A549 (cell line): ENCODE data around the gene PLAC8L1.

ENCODE experiments used
- BHLHE40 ChIP-seq: IDR thresholded peaks from 2 replicates; pipeline ENCODE4 v1.6.1; 2012; ENCODE audit warnings: low read depth, low read length, inconsistent platforms
- CEBPB ChIP-seq, 2 experiments: fragments of >200 bp in 1 of 2; sonication (Bioruptor Twin) in 1 of 2; formaldehyde crosslinking in 1 of 2; IDR thresholded peaks; 2 replicates each; pipeline ENCODE4 v1.6.1; 2012 to 2016
- EP300 ChIP-seq, 2 experiments: fragments of >200 bp; sonication (Bioruptor Twin); formaldehyde crosslinking; IDR thresholded peaks; 2 replicates in 1 of 2; 3 replicates in 1 of 2; pipeline ENCODE4 v1.6.1; 2016 to 2017
- JUN ChIP-seq, 2 experiments: fragments of >200 bp; sonication (Bioruptor Twin); formaldehyde crosslinking; IDR thresholded peaks; 2 replicates in 1 of 2; 3 replicates in 1 of 2; pipeline ENCODE4 v1.6.1; 2016 to 2017
- MYC ChIP-seq: IDR thresholded peaks from 2 replicates; pipeline ENCODE4 v1.6.1; 2012; ENCODE audit warnings: mild to moderate bottlenecking, inconsistent platforms, low read length, improper control_type of control experiment, borderline replicate concordance
- PHF8 ChIP-seq: fragments of 200-600 bp; sonication (generic); IDR thresholded peaks from 2 replicates; pipeline ENCODE4 v1.6.1; 2016; ENCODE audit warnings: low read depth, mild to moderate bottlenecking, antibody characterized with exemption, moderate library complexity, borderline replicate concordance
- POLR2A ChIP-seq: IDR thresholded peaks from 2 replicates; pipeline ENCODE4 v1.6.1; 2012; ENCODE audit warnings: mild to moderate bottlenecking, low read length
- RAD21 ChIP-seq, 2 experiments: fragments of >200 bp in 1 of 2; sonication (Bioruptor Twin) in 1 of 2; formaldehyde crosslinking in 1 of 2; IDR thresholded peaks in 1 of 2; conservative IDR thresholded peaks in 1 of 2; 2 replicates in 1 of 2; 3 replicates in 1 of 2; pipeline ENCODE4 v1.6.1; 2012 to 2018; ENCODE audit warnings: inconsistent platforms in 1 of 2
- TP53 ChIP-seq: fragments of 250-450 bp; sonication (Bioruptor Pico); IDR thresholded peaks from 2 replicates; pipeline ENCODE4 v1.5.0; 2021; ENCODE audit warnings: mild to moderate bottlenecking, moderate library complexity
- TF ChIP-seq, protein P1 (sequence below): fragments of >200 bp; sonication (Bioruptor Twin); formaldehyde crosslinking; IDR thresholded peaks from 3 replicates; pipeline ENCODE4 v1.5.1; 2016
- TF ChIP-seq, protein P2 (sequence below): IDR thresholded peaks from 2 replicates; pipeline ENCODE4 v1.6.1; 2012
- TF ChIP-seq, protein P3 (sequence below): fragments of 200-600 bp; sonication (generic); IDR thresholded peaks from 2 replicates; pipeline ENCODE4 v1.6.1; 2016; ENCODE audit warnings: antibody characterized with exemption, mild to moderate bottlenecking, moderate library complexity

DNA sequence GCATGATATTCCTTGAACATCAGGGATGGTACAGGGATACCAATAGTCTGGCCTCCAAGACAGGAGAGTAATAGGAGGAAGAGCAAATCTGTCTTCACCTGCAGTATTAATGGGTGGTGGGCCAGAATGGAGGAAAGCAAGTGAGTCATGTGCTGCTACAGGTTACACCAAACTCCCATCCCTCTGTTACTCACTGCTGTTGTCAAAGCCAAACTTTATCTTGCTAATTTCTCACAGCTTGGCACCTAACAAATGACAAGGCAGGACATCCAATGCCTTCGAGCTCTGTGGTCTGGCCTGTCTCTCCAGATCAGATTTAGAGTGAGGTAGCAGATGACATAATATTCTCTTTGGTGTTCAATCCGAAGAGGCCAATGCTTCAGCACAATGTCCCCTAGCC lies 26.8 kb downstream of the PLAC8L1 start:
- TF ChIP-seq JUN (IDR thresholded peaks at IDR 0.05) (no peak), EP300 (IDR thresholded peaks at IDR 0.05) (no peak), POLR2A (no peak), PHF8 (no peak), CEBPB (IDR thresholded peaks at IDR 0.05) (no peak), BHLHE40 (no peak), MYC (no peak), TP53 (CRISPR knock-in tag) (no peak), RAD21 (conservative IDR thresholded peaks at IDR 0.05 in 1 of 2, IDR thresholded peaks at IDR 0.05 in 1 of 2) (no peak)
- TF ChIP-seq, protein P1, sequence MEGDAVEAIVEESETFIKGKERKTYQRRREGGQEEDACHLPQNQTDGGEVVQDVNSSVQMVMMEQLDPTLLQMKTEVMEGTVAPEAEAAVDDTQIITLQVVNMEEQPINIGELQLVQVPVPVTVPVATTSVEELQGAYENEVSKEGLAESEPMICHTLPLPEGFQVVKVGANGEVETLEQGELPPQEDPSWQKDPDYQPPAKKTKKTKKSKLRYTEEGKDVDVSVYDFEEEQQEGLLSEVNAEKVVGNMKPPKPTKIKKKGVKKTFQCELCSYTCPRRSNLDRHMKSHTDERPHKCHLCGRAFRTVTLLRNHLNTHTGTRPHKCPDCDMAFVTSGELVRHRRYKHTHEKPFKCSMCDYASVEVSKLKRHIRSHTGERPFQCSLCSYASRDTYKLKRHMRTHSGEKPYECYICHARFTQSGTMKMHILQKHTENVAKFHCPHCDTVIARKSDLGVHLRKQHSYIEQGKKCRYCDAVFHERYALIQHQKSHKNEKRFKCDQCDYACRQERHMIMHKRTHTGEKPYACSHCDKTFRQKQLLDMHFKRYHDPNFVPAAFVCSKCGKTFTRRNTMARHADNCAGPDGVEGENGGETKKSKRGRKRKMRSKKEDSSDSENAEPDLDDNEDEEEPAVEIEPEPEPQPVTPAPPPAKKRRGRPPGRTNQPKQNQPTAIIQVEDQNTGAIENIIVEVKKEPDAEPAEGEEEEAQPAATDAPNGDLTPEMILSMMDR: no peak
- TF ChIP-seq, protein P2, sequence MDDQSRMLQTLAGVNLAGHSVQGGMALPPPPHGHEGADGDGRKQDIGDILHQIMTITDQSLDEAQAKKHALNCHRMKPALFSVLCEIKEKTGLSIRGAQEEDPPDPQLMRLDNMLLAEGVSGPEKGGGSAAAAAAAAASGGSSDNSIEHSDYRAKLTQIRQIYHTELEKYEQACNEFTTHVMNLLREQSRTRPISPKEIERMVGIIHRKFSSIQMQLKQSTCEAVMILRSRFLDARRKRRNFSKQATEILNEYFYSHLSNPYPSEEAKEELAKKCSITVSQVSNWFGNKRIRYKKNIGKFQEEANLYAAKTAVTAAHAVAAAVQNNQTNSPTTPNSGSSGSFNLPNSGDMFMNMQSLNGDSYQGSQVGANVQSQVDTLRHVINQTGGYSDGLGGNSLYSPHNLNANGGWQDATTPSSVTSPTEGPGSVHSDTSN: no peak
- TF ChIP-seq, protein P3, sequence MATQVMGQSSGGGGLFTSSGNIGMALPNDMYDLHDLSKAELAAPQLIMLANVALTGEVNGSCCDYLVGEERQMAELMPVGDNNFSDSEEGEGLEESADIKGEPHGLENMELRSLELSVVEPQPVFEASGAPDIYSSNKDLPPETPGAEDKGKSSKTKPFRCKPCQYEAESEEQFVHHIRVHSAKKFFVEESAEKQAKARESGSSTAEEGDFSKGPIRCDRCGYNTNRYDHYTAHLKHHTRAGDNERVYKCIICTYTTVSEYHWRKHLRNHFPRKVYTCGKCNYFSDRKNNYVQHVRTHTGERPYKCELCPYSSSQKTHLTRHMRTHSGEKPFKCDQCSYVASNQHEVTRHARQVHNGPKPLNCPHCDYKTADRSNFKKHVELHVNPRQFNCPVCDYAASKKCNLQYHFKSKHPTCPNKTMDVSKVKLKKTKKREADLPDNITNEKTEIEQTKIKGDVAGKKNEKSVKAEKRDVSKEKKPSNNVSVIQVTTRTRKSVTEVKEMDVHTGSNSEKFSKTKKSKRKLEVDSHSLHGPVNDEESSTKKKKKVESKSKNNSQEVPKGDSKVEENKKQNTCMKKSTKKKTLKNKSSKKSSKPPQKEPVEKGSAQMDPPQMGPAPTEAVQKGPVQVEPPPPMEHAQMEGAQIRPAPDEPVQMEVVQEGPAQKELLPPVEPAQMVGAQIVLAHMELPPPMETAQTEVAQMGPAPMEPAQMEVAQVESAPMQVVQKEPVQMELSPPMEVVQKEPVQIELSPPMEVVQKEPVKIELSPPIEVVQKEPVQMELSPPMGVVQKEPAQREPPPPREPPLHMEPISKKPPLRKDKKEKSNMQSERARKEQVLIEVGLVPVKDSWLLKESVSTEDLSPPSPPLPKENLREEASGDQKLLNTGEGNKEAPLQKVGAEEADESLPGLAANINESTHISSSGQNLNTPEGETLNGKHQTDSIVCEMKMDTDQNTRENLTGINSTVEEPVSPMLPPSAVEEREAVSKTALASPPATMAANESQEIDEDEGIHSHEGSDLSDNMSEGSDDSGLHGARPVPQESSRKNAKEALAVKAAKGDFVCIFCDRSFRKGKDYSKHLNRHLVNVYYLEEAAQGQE: no peak
